HAP-1 (cell line): ENCODE data around the gene JARID2.
"Not testable (repeated sequence)": the region's sequence is repeated elsewhere in the genome, so short reads cannot be mapped to it uniquely, and the experiment has no call there.

Source experiments
- DNase-seq, 2 experiments: peaks; one replicate each; pipeline ENCODE4 v3.0.0-alpha.2; 2016 to 2020; ENCODE audit warnings: low spot score in 2 of 2
- H3K27me3 ChIP-seq: fragments of 250-450 bp; sonication (Bioruptor Pico); 2 replicates; pipeline ENCODE4 v1.5.1; 2020; ENCODE audit warnings: low read depth, mild to moderate bottlenecking, moderate library complexity
- H3K36me3 ChIP-seq: fragments of 250-450 bp; sonication (Bioruptor Pico); replicated peaks from 2 replicates; pipeline ENCODE4 v1.5.1; 2020; ENCODE audit warnings: mild to moderate bottlenecking
- H3K4me1 ChIP-seq: fragments of 250-450 bp; sonication (Bioruptor Pico); 2 replicates; pipeline ENCODE4 v1.5.1; 2020; ENCODE audit warnings: mild to moderate bottlenecking
- H3K4me3 ChIP-seq: fragments of 250-450 bp; sonication (Bioruptor Pico); 2 replicates; pipeline ENCODE4 v1.5.1; 2020; ENCODE audit warnings: mild to moderate bottlenecking, moderate library complexity
- H3K9me3 ChIP-seq: fragments of 250-450 bp; sonication (Bioruptor Pico); 2 replicates; pipeline ENCODE4 v1.5.1; 2020; ENCODE audit warnings: mild to moderate bottlenecking, moderate library complexity
- in situ Hi-C: fragments of 300-500 bp; cut with MboI; formaldehyde crosslinking; loops from 3 replicates; pipeline ENCODE4 v1.14.3; 2020; ENCODE audit warnings: low sequenced_read_pairs, inconsistent platforms, mixed read lengths

JARID2 gene

DNA sequence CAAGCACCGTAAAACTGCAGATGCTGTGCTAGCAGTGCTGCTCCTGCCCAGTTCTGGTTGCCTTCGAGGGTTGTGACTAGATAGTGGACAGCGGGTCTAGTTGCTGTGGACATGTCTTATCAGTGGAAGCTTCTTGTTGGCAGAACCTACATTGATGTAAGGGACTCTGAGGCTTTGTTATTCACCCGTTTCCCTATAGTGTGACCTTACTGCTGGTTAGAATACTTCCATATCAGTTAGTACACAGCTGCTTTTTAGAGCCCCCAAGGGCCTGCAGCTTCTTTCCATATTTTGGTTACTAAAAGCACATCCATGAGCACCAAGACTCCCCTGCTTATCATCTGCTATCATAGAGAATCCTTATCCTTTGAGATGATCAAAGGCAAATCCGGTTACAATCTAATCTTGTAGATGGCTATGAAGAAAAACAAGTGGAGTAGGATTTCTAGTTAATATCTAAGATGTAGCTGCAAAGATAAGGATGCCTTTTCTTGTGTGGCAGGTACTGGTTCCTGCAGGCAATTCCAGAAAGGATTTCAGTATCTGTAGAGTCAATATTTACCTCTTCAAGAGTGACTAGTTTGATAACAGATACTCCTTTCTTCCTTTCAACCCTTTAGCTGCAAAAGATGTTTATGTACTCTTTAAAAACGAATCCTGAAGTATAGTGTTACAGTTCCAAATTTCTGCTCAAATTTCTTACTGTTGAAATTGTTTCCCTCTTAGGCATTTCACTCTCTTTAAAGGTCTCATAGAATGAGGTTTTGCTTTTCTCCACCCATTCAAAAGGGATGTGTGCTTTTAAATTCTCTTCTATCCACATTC is 163.6 kb downstream of the JARID2 start:
- H3K36me3 ChIP-seq, result no peaks in the 10 kb centered on the region
- DNase-seq, result no peak
- in situ Hi-C loops, result no loop called here
- H3K4me1 ChIP-seq, result peaks cover 17% of the 10 kb centered on the region
- no peaks in the 10 kb centered on the region for H3K9me3 ChIP-seq
- H3K4me3 ChIP-seq, result no peak overlapping the region
- no peaks in the 10 kb centered on the region for H3K27me3 ChIP-seq

DNA sequence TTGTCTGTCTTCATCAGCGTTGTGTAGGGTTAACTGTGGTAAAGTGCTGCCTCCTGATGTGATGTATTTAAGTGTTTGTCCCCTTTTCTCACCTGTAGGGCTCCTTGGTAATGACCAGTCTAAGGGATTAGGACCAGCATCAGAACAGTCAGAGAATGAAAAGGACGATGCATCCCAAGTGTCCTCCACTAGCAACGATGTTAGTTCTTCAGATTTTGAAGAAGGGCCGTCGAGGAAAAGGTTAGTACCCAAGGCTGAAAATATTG is 164.2 kb downstream of the JARID2 start:
- Histone ChIP-seq H3K4me1 (peaks cover 11% of the 10 kb centered on the region), H3K27me3 (no peaks in the 10 kb centered on the region), H3K9me3 (no peaks in the 10 kb centered on the region), H3K4me3 (no peak overlapping the region), H3K36me3 (no peaks in the 10 kb centered on the region)
- DNase-seq, result no peak
- in situ Hi-C loops, result no loop called here

DNA sequence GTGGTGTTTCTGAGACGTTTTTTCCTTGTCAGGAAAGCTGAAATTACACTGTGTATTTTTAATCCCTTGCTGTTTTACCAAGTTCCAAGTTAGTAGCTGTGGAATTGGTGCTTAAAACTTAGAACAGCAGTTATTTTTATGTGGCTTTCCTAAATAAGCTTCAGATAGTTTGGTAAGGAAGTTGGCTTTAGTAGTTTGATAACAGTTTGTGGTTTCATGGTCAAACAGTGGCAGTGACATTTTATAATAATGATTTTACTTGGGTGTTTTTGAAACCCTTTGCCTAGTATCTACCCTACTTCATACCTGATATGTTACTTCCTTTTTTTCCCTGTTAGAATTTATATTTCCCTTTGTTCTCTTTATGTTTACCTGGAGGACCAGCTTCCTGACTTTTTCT is 164.9 kb downstream of the JARID2 start:
- no peak for DNase-seq
- H3K9me3 ChIP-seq, result no peaks in the 10 kb centered on the region
- H3K36me3 ChIP-seq, result no peaks in the 10 kb centered on the region
- no peak overlapping the region for H3K4me3 ChIP-seq
- no peaks in the 10 kb centered on the region for H3K27me3 ChIP-seq
- in situ Hi-C loops, result no loop called here
- peaks cover 4% of the 10 kb centered on the region for H3K4me1 ChIP-seq

DNA sequence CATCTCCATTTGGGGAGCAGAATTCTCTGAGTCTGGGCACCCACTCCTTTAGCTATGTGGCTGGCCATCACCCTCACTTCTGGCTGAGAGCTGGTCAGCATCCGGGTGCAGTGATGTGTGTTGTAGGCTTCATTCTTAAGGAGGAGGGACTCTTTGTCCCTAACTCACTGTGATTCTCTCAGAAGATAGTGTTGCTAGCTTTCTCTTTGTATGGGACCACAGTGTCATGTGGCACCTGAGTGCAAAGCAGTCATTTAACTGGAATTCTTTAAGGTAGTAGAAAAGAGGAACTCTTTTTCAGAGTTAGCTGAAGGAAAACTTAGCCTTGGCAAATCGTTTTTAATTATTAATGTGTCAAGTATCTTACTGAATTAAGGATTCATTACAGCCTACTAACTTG is 165.9 kb downstream of the JARID2 start:
- H3K9me3 ChIP-seq, result no peaks in the 10 kb centered on the region
- in situ Hi-C loops, result no loop called here
- H3K4me1 ChIP-seq, result no peaks in the 10 kb centered on the region
- no peak overlapping the region for H3K4me3 ChIP-seq
- no peaks in the 10 kb centered on the region for H3K36me3 ChIP-seq
- H3K27me3 ChIP-seq, result no peaks in the 10 kb centered on the region
- no peak for DNase-seq

DNA sequence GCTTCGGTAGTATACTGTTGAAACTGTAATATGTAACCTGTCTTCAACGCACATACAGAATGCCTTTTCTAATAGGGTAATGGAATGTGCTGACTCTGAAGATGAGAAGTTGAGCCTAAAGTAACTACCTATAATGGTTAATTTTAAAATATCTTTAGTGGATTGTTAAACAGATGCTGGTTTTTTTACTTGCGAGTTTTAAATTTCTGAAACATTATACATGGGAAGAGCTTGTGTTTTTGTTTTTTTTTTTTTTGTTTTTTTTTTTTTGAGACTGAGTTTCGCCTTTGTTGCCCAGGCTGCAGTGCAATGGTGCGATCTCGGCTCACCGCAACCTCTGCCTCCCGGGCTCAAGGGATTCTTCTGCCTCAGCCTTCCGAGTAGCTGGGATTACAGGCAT is 166.9 kb downstream of the JARID2 start:
- H3K4me3 ChIP-seq, result no peak overlapping the region
- H3K4me1 ChIP-seq, result no peaks in the 10 kb centered on the region
- DNase-seq, result no peak
- no peaks in the 10 kb centered on the region for H3K27me3 ChIP-seq
- H3K36me3 ChIP-seq, result no peaks in the 10 kb centered on the region
- no peaks in the 10 kb centered on the region for H3K9me3 ChIP-seq
- in situ Hi-C loops, result no loop called here

DNA sequence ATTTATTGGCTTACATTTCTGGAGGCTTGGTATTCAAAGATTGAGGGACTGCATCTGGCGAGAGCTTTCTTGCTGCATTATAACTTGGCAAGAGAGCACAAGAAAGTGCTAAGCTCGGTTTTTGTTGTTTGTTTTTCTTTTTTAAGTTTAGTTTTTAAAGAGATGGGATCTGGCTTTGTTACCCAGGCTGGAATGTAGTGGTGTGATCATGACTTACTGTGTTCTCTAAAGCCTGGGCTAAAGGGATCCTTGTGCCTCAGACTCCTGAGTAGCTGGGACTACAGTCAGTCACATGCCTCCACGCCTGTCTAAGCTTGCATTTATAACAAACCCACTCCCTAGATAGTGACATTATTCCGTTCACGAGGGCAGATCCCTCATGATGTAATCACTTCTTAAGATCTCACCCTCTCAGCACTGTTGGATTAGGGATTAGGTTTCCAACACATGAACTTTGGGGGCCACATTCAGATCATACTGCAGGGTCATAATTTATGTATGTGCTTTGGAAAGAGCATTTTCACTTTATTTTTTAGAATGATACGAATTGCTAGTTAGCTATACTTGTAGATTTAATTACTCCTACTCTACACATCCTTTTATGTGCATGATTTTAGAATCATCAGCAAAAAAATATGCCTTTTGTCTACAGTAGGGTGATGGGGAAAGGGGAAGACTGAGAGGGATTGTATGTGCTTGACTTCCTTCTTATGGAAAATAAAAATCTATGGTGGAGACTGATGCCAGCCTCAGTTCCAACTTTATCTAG is 167.8 kb downstream of the JARID2 start:
- in situ Hi-C loops, result no loop called here
- DNase-seq, result no peak

DNA sequence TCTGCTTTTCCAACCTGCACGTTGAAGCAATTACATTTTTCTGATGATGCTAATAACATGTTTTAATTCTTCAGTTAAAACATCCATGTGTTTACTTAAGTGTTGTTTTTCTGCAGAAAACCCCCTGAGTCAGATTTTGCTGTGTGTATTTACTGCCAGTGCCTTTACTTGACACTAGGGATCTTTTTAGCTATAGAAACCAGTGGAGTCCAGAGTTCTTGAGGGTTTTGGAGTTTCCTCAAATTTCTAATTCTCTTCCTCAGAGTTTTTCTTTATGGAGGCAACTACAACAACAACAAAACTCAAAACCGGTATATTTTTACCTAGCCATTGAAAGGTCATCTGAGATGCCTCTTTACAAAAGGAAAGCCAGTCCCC is 168.4 kb downstream of the JARID2 start:
- no peaks in the 10 kb centered on the region for H3K4me1 ChIP-seq
- DNase-seq, result no peak
- no peaks in the 10 kb centered on the region; the same call in 1 of the 2 replicates for H3K9me3 ChIP-seq
- H3K36me3 ChIP-seq, result no peaks in the 10 kb centered on the region
- no peak overlapping the region for H3K4me3 ChIP-seq
- in situ Hi-C loops, result no loop called here
- no peaks in the 10 kb centered on the region for H3K27me3 ChIP-seq

More for the DNA sequence above, 167.8 kb downstream of the JARID2 start:
- H3K27me3 ChIP-seq, result no peaks in the 10 kb centered on the region
- no peaks in the 10 kb centered on the region for H3K9me3 ChIP-seq
- no peaks in the 10 kb centered on the region for H3K4me1 ChIP-seq
- H3K4me3 ChIP-seq, result no peak overlapping the region
- H3K36me3 ChIP-seq, result no peaks in the 10 kb centered on the region

DNA sequence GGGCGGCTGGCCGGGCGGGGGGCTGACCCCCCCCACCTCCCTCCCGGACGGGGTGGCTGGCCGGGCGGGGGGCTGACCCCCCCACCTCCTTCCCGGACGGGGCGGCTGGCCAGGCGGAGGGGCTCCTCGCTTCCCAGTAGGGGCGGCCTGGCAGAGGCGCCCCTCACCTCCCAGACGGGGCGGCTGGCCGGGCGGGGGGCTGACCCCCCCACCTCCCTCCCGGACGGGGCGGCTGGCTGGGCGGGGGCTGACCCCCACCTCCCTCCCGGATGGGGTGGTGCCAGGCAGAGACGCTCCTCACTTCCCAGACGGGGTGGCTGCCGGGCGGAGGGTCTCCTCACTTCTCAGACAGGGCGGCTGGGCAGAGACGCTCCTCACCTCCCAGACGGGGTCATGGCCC is 169.8 kb downstream of the JARID2 start:
- in situ Hi-C loops, H3K9me3 ChIP-seq, H3K4me3 ChIP-seq, H3K4me1 ChIP-seq, DNase-seq, H3K36me3 ChIP-seq, H3K27me3 ChIP-seq: not testable (repeated sequence)

DNA sequence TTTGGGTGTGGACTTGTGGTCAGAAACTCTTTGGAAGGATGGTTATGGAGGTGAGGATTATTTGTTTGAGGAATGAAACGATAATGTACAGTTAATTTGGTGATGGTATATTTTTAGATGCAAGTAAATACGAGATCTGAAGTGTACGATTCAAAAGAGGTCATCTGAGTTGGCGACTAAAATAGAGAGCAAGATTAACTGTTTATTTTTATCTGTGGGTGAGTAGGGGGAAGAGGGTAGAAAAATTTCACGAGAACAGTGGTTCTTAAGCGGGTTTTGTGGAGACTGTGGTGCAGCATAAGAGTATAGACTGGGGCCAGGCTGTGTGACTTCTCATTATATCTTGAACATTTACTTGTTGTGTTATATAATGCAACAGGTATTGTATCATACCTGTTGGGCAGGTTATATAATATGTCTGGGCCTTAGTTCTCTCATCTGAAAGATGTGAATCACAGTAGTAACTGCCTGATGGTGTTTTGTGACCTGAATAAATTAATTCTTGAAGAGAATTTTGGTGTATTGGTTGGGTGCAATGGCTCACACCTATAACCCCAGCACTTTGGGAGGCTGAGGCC is 171.2 kb downstream of the JARID2 start:
- Histone ChIP-seq H3K27me3 (no peaks in the 10 kb centered on the region), H3K4me1 (no peaks in the 10 kb centered on the region), H3K4me3 (no peak overlapping the region), H3K9me3 (peaks cover 3% of the 10 kb centered on the region), H3K36me3 (no peaks in the 10 kb centered on the region)
- DNase-seq, result no peak
- in situ Hi-C loops, result no loop called here

DNA sequence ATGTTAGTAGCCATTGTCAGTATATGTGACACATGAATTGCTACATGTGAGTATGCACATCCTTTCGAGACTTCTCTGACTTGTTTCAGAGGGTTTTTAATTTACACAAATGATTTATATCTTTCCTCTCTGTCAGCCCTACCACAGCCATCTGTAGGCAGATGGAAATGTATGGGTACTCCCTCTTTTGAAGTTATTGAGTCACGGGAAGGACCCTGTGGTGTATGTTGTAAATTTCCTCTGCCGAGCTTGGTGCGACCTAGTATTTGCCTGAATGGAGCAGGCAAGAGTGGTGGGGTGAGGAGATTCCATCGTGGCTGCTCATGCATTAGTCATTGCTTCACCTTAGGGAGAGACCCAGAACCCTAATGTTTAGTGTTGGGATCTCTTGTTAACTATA is 171.9 kb downstream of the JARID2 start:
- Histone ChIP-seq H3K4me3 (no peak overlapping the region), H3K4me1 (no peaks in the 10 kb centered on the region), H3K36me3 (no peaks in the 10 kb centered on the region), H3K27me3 (no peaks in the 10 kb centered on the region), H3K9me3 (peaks cover 3% of the 10 kb centered on the region)
- in situ Hi-C loops, result no loop called here
- DNase-seq, result no peak

DNA sequence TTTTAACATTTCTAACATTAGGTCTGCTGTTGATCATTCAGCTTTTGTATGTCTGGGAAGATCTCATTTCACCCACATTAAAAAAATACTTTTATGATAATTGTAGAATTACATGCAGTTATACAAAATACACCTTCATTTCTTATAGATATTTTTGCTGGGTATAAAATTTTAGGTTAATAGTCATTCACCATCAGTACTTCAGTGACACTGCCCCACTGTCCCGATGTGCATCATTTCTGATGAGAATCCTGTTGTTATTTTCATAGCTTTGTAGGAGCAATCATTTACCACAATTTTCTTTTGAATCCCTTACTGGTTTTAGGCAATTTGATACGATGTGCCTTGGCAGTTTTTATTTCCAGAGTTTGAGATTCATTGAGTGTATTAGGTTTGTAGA is 173.6 kb downstream of the JARID2 start:
- no peak for DNase-seq
- Histone ChIP-seq H3K9me3 (peaks cover 3% of the 10 kb centered on the region), H3K27me3 (no peaks in the 10 kb centered on the region), H3K4me3 (no peak overlapping the region), H3K36me3 (no peaks in the 10 kb centered on the region), H3K4me1 (no peaks in the 10 kb centered on the region)
- in situ Hi-C loops, result no loop called here

DNA sequence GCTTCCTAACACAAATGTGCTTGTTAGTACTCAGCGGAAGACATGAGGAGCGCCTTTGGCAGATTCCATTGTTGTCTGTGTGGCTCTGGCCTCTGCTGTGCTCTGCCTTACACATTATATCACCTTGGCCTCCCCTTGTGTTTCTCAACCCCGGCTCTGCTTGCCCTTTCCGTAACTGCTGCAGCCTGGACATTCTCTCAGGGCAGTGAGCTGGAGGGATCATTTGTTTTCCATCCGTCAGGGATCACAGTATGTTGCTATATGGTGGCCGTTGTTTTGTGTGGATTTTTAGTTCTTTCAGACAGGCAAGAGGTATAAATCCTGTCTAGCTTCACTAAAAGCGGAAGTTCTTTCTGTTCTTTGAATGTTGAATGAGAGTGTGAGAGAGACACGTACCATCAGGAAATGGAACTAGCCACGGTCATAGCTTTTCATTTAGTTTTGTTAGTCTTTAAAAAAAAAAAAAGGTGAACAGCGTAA is 175.1 kb downstream of the JARID2 start:
- in situ Hi-C loops, result no loop called here

DNA sequence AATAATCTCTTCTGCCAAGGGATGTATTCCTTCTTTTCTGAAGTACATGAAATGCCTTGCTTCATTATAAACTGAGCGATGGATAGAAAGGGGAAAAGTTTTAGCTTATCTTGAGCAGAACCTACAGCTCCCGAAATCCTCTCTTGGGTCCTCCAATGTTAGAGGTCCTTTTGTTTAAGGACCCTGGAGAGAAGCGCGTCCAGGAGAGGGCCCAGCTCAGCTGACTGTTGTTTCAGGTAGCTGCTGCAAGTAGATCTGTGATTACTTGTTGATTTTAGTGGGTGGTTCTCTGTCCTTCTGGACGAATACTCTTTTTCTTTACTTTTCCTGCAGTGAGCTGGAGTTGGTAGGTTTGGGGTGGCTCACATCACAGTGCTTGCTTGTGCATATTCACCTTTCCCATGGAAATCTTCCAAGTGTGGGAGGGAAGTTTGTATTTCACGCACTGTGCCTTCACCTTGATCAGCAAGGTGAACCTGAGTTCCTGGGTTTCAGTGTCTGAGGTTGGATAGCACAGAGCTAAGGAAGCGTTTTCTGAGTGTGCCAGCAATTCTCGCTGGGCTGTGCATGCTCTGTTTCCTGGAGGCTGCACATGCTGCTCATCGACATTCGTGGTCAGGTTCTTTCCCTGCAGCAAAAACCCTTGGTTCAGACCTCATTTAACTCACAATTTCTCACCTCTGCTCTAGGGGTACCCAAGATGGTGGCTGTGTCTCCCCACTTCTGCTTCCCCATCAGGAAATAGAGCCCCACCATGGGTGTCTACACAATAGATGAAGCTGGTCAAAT is 176.3 kb downstream of the JARID2 start:
- in situ Hi-C loops, result no loop called here
- no peaks in the 10 kb centered on the region for H3K27me3 ChIP-seq
- H3K36me3 ChIP-seq, result no peaks in the 10 kb centered on the region
- peaks cover 3% of the 10 kb centered on the region for H3K9me3 ChIP-seq
- no peak for DNase-seq
- no peak overlapping the region for H3K4me3 ChIP-seq
- H3K4me1 ChIP-seq, result peaks cover 7% of the 10 kb centered on the region; the same call in 1 of the 2 replicates

More for the DNA sequence above, 175.1 kb downstream of the JARID2 start:
- H3K9me3 ChIP-seq, result peaks cover 3% of the 10 kb centered on the region
- H3K36me3 ChIP-seq, result no peaks in the 10 kb centered on the region
- no peaks in the 10 kb centered on the region for H3K4me1 ChIP-seq
- no peak overlapping the region for H3K4me3 ChIP-seq
- H3K27me3 ChIP-seq, result no peaks in the 10 kb centered on the region
- DNase-seq, result no peak
